Naive B cell (primary cell): ENCODE data around the gene ZSCAN25. TPM values are rescaled to one million over a fixed set of nuclear protein-coding genes. Genes with fewer than 3 reads are reported as not detected.
A peak's percentile ranks its signal among the peaks of the same experiment; 100 is the strongest.
"Not testable (repeated sequence)": the region's sequence is repeated elsewhere in the genome, so short reads cannot be mapped to it uniquely, and the experiment has no call there.

ENCODE experiments used
- ATAC-seq, 2 donors: fragments of 150-1000 bp; cut with Tn5 transposase; 2 replicates each; pipeline ENCODE4 v1.10.0; 2021; ENCODE audit warnings: low read depth in 2 of 2, mild to moderate bottlenecking in 2 of 2, moderate library complexity in 2 of 2
- DNase-seq: peaks from one replicate; pipeline ENCODE4 v3.0.0; 2022
- H3K27ac Mint-ChIP-seq, 6 donors: one replicate each; pipeline ENCODE4 v1.8.0; 2020 to 2022; ENCODE audit warnings: mild to moderate bottlenecking in 6 of 6, mixed read lengths in 6 of 6, moderate library complexity in 5 of 6, inconsistent platforms in 2 of 6
- H3K27me3 Mint-ChIP-seq, 3 donors: one replicate each; pipeline ENCODE4 v1.8.0; 2021 to 2022; ENCODE audit warnings: mixed read lengths in 3 of 3, mild to moderate bottlenecking in 1 of 3
- H3K36me3 Mint-ChIP-seq, 2 donors: one replicate each; pipeline ENCODE4 v1.8.0; 2020 to 2022; ENCODE audit warnings: mixed read lengths in 2 of 2, inconsistent platforms in 1 of 2, mild to moderate bottlenecking in 1 of 2
- H3K4me1 Mint-ChIP-seq, 3 donors: one replicate each; pipeline ENCODE4 v1.8.0; 2020 to 2022; ENCODE audit warnings: mixed read lengths in 3 of 3, inconsistent platforms in 1 of 3, mild to moderate bottlenecking in 1 of 3, moderate library complexity in 1 of 3
- H3K4me3 Mint-ChIP-seq, 8 donors: one replicate each; pipeline ENCODE4 v1.8.0; 2020 to 2022; ENCODE audit warnings: mild to moderate bottlenecking in 8 of 8, mixed read lengths in 8 of 8, moderate library complexity in 8 of 8, inconsistent platforms in 2 of 8
- H3K9me3 Mint-ChIP-seq, 7 donors: one replicate each; pipeline ENCODE4 v1.8.0; 2020 to 2022; ENCODE audit warnings: mixed read lengths in 7 of 7, mild to moderate bottlenecking in 5 of 7, inconsistent platforms in 2 of 7, moderate library complexity in 1 of 7
- polyA plus RNA-seq, 6 donors: library from polyadenylated mRNA; unstranded; fragments of 300-500 nt; fragmentation: Illumina TruSeq; gene quantifications; one replicate each; pipeline ENCODE4 v1.2.3, GENCODE V29; 2021; ENCODE audit warnings: low read depth in 6 of 6

ZSCAN25 gene
- polyA plus RNA-seq, 6 donors from 2014 or later: 8.8 to 19.0 (median 12.1) TPM

DNA sequence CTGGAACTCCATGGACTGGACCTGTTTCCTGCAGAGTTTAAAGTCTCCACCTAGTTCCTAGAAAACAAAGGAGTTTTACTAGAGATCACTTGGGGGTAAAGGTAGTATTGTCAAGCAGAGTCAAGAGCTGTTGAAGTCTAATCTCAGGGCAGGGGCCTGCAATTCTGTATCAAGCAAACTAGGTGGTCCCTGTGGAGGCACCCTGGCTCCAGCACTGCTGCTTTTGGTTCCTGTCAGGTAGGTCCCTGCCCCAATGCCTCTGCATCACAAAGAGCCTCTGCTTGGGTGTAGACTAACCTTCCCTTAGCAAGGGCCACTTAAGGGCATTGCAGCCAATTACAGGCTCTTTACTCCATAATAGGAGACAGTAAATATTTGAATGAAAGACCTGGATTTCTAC lies 22.5 kb downstream of the ZSCAN25 start:
- Mint-ChIP-seq H3K4me1 (no peaks in the 10 kb centered on the region), H3K9me3 (no peaks in the 10 kb centered on the region), H3K27ac (peak overlapping the region in 1 of 6 donors; percentile 52), H3K27me3 (no peaks in the 10 kb centered on the region), H3K4me3 (no peak overlapping the region), H3K36me3 (peaks cover 0 to 15% of the 10 kb centered on the region in 2 donors)
- ATAC-seq (no peak), DNase-seq (no peak)

- DNase-seq (no peak), ATAC-seq (no peak)
- no peak overlapping the region for H3K4me3 Mint-ChIP-seq
- H3K27ac Mint-ChIP-seq: no peak overlapping the region
- H3K27me3 Mint-ChIP-seq: no peaks in the 10 kb centered on the region
- peaks cover 3 to 31% of the 10 kb centered on the region in 2 donors for H3K36me3 Mint-ChIP-seq
- peaks cover 0 to 1% (median 0%) of the 10 kb centered on the region in 7 donors for H3K9me3 Mint-ChIP-seq
- no peaks in the 10 kb centered on the region for H3K4me1 Mint-ChIP-seq
These were observed 25.3 kb downstream of the ZSCAN25 start for GRCh38 chr7:99642027-99642426.

DNA sequence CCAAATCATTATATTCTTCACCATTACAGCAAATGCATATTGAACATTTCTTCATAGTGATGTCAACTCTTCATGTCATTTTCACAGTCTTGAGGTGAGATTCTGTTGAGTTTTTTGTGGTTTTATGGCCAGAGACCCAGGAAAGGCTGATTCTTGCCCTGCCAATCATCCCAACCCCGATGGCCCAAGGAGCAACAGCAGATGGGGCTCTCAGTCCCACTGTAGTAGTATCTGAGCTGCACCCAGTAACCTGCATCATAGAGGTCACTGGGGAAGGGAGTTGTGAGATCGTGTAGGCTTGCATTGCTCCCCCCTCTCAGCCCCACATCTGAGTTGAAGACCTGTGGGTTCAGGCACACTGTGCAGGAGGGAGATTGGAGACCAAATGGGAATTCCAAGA lies 26.7 kb downstream of the ZSCAN25 start:
- no peak overlapping the region for H3K4me3 Mint-ChIP-seq
- peaks cover 9 to 41% of the 10 kb centered on the region in 2 donors for H3K36me3 Mint-ChIP-seq
- no peak overlapping the region for H3K27ac Mint-ChIP-seq
- no peaks in the 10 kb centered on the region for H3K27me3 Mint-ChIP-seq
- H3K9me3 Mint-ChIP-seq: peaks cover 0 to 1% (median 0%) of the 10 kb centered on the region in 7 donors
- DNase-seq: no peak
- no peaks in the 10 kb centered on the region for H3K4me1 Mint-ChIP-seq
- no peak for ATAC-seq

GRCh38 chr7:99644431-99644830 lies 27.7 kb downstream of the ZSCAN25 start:
- Mint-ChIP-seq H3K4me3 (no peak overlapping the region), H3K27ac (no peak overlapping the region), H3K36me3 (peaks cover 9 to 41% of the 10 kb centered on the region in 2 donors), H3K4me1 (no peaks in the 10 kb centered on the region), H3K27me3 (no peaks in the 10 kb centered on the region), H3K9me3 (peaks cover 0 to 1% (median 0%) of the 10 kb centered on the region in 7 donors)
- no peak for DNase-seq
- ATAC-seq: no peak

- ATAC-seq (no peak), DNase-seq (no peak)
- Mint-ChIP-seq H3K4me1 (no peaks in the 10 kb centered on the region), H3K36me3 (peaks cover 9 to 41% of the 10 kb centered on the region in 2 donors), H3K27ac (no peak overlapping the region), H3K27me3 (no peaks in the 10 kb centered on the region), H3K9me3 (peaks cover 0 to 1% (median 0%) of the 10 kb centered on the region in 7 donors), H3K4me3 (no peak overlapping the region)
These were observed 28.8 kb downstream of the ZSCAN25 start for GRCh38 chr7:99645590-99645989.

- Mint-ChIP-seq H3K4me3 (no peak overlapping the region), H3K27ac (no peak overlapping the region), H3K4me1 (no peaks in the 10 kb centered on the region), H3K36me3 (peaks cover 16 to 26% of the 10 kb centered on the region in 2 donors), H3K9me3 (peaks cover 0 to 1% (median 0%) of the 10 kb centered on the region in 7 donors), H3K27me3 (no peaks in the 10 kb centered on the region)
- ATAC-seq (no peak), DNase-seq (no peak)
These were observed 32.1 kb downstream of the ZSCAN25 start for GRCh38 chr7:99648843-99649242.

DNA sequence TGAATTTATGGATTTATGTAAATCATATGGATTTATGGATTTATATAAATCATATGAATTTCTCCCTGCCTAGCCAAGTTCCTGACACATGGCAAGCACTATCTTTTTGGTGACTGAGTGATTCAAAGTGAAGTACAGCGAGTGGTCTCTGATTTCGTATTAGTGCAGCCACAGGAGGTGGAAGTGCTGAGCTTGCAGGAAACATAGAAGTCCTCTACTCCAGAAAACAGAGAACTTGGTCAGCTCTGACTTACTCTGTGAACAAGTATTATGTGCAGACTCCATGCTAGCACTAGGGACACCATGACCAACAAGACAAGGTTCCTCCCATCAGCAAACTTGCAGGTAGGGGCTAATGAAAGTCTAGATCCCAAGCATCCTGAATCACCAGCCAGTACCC lies 34.5 kb downstream of the ZSCAN25 start:
- peaks cover 14 to 16% of the 10 kb centered on the region in 2 donors for H3K36me3 Mint-ChIP-seq
- peaks cover 0 to 8% (median 2%) of the 10 kb centered on the region in 7 donors for H3K9me3 Mint-ChIP-seq
- DNase-seq (no peak), ATAC-seq (no peak)
- no peaks in the 10 kb centered on the region for H3K4me1 Mint-ChIP-seq
- H3K27me3 Mint-ChIP-seq: no peaks in the 10 kb centered on the region
- H3K27ac Mint-ChIP-seq: no peak overlapping the region
- H3K4me3 Mint-ChIP-seq: no peak overlapping the region

- Mint-ChIP-seq H3K27ac (no peak overlapping the region), H3K27me3 (no peaks in the 10 kb centered on the region), H3K4me3 (no peak overlapping the region), H3K9me3 (peaks cover 0 to 12% (median 3%) of the 10 kb centered on the region in 7 donors), H3K4me1 (peaks cover 0 to 7% (median 4%) of the 10 kb centered on the region in 3 donors), H3K36me3 (peaks cover 5 to 15% of the 10 kb centered on the region in 2 donors)
- DNase-seq: no peak
- no peak for ATAC-seq
These were observed 35.9 kb downstream of the ZSCAN25 start for GRCh38 chr7:99652671-99653070.

- H3K27ac Mint-ChIP-seq, H3K4me3 Mint-ChIP-seq, H3K27me3 Mint-ChIP-seq, DNase-seq, H3K4me1 Mint-ChIP-seq, ATAC-seq: not testable (repeated sequence)
- peaks cover 0 to 15% (median 5%) of the 10 kb centered on the region in 7 donors for H3K9me3 Mint-ChIP-seq
- H3K36me3 Mint-ChIP-seq: peaks cover 1 to 15% of the 10 kb centered on the region in 2 donors
These were observed 36.5 kb downstream of the ZSCAN25 start for GRCh38 chr7:99653269-99653668.

DNA sequence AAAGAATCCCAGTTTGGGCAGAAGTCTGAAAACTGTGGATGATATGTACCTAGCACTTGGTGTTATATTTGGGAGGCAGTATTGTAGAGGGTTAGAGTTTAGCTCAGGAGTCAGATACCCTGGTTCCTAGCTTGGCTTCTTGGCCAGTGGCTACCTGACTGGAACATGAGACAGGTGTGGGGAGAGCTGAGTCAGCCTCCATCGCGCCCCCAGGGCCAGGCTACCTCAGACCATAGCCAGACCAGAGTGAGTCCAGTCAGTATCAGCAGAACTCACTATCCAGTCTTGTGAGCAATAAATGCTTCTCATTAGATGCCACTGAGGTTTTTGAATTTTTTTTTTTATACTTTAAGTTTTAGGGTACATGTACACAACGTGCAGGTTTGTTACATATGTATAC lies 37.0 kb downstream of the ZSCAN25 start:
- ATAC-seq (no peak), DNase-seq (no peak)
- Mint-ChIP-seq H3K36me3 (peaks cover 0 to 15% of the 10 kb centered on the region in 2 donors), H3K9me3 (peaks cover 0 to 15% (median 5%) of the 10 kb centered on the region in 7 donors), H3K4me3 (no peak overlapping the region), H3K4me1 (peaks cover 0 to 7% (median 4%) of the 10 kb centered on the region in 3 donors), H3K27me3 (no peaks in the 10 kb centered on the region), H3K27ac (peak overlapping the region in 1 of 6 donors; percentile 26)

DNA sequence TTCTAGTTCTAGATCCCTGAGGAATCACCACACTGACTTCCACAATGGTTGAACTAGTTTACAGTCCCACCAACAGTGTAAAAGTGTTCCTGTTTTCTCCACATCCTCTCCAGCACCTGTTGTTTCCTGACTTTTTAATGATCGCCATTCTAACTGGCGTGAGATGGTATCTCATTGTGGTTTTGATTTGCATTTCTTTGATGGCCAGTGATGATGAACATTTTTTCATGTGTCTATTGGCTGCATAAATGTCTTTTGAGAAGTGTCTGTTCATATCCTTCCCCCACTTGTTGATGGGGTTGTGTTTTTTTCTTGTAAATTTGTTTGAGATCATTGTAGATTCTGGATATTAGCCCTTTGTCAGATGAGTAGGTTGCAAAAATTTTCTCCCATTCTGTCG lies 37.9 kb downstream of the ZSCAN25 start:
- ATAC-seq, H3K27ac Mint-ChIP-seq, H3K4me3 Mint-ChIP-seq, H3K4me1 Mint-ChIP-seq, H3K27me3 Mint-ChIP-seq, DNase-seq: not testable (repeated sequence)
- Mint-ChIP-seq H3K9me3 (peaks cover 0 to 15% (median 5%) of the 10 kb centered on the region in 7 donors), H3K36me3 (peaks cover 0 to 15% of the 10 kb centered on the region in 2 donors)

DNA sequence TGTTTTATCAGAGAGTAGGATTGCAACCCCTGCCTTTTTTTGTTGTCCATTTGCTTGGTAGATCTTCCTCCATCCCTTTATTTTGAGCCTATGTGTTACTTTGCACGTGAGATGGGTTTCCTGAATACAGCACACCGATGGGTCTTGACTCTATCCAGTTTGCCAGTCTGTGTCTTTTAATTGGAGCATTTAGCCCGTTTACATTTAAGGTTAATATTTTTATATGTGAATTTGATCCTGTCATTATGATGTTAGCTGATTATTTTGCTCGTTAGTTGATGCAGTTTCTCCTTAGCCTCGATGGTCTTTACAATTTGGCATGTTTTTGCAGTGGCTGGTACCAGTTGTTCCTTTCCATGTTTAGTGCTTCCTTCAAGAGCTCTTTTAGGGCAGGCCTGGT lies 41.1 kb downstream of the ZSCAN25 start:
- not testable (repeated sequence) for H3K27ac Mint-ChIP-seq, H3K27me3 Mint-ChIP-seq, H3K4me1 Mint-ChIP-seq, ATAC-seq, DNase-seq, H3K4me3 Mint-ChIP-seq
- H3K36me3 Mint-ChIP-seq: peaks cover 10 to 17% of the 10 kb centered on the region in 2 donors
- H3K9me3 Mint-ChIP-seq: peaks cover 0 to 15% (median 8%) of the 10 kb centered on the region in 7 donors

DNA sequence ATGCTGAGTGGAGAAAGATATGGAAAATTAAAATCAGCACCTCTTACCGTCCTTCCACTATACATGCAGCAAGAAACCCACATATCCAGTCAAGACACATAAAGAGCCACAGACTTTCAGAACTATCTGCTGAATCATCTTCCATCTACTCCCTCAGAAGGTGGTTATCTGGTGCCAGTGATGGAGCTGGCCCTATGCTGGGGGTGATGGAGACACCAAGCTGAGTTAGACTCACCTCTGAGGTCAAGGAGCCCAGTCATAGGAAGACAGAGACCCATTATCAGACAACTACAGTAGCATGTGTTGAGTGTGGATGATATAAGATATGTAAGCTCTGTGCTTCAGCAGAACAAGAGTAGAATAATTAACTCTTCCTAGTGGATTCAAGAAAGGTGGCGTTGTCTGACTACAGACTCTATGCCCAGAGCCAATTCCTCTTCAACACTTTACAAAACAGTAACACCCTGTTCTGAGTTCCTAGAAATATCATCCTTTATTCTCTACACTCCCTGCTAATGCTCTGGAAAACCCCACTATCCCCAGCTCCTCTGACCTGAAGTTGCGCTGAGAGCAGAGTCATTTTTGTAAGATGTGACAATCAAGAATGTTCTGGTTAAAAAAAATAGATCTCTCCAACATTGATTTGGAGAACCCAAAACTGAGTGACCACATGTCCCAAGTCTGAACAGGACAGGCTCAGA lies 48.7 kb downstream of the ZSCAN25 start:
- no peaks in the 10 kb centered on the region for H3K27me3 Mint-ChIP-seq
- H3K9me3 Mint-ChIP-seq: peaks cover 0 to under 1% (median 0%) of the 10 kb centered on the region in 7 donors
- no peak overlapping the region for H3K4me3 Mint-ChIP-seq
- peaks cover 7 to 34% of the 10 kb centered on the region in 2 donors for H3K36me3 Mint-ChIP-seq
- no peaks in the 10 kb centered on the region for H3K4me1 Mint-ChIP-seq
- no peak overlapping the region for H3K27ac Mint-ChIP-seq
- DNase-seq (no peak), ATAC-seq (no peak)

DNA sequence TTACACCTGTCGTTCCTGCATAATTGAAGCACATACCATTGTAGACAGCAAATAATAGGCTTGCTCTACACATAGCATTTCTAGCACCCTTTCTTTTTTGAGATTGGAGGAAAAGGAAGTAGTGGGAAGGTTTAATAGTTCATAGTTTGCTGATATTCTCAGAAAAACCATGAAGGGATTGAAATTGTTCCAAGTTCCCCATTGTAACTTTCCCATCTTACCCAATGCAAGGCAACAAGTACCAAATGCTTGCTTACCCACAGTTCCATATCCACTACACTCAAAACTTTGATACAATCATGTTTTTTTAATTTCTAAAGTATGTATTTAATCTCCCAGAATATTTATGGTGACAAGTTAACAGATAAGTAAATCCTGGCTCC lies 49.3 kb downstream of the ZSCAN25 start:
- Mint-ChIP-seq H3K9me3 (no peaks in the 10 kb centered on the region), H3K4me3 (no peak overlapping the region), H3K36me3 (peaks cover 6 to 29% of the 10 kb centered on the region in 2 donors), H3K4me1 (no peaks in the 10 kb centered on the region), H3K27ac (no peak overlapping the region), H3K27me3 (no peaks in the 10 kb centered on the region)
- no peak for ATAC-seq
- no peak for DNase-seq
